Fibroblast of skin of abdomen (primary cell): ENCODE data around the gene TEP1.
"Not testable (repeated sequence)": the region's sequence is repeated elsewhere in the genome, so short reads cannot be mapped to it uniquely, and the experiment has no call there.

ENCODE experiments used
- DNase-seq: peaks from one replicate; pipeline ENCODE4 v3.0.0-alpha.2; 2013

TEP1 gene

GRCh38 chr14:20341032-20341431 is 72.3 kb downstream of the TEP1 start:
- not testable (repeated sequence) for DNase-seq

GRCh38 chr14:20334017-20334416 is 79.3 kb downstream of the TEP1 start:
- no peak for DNase-seq

GRCh38 chr14:20333494-20333841 is 79.8 kb downstream of the TEP1 start:
- no peak for DNase-seq

GRCh38 chr14:20332788-20333493 is 80.4 kb downstream of the TEP1 start, which contains the start of gene CCNB1IP1:
Gene CCNB1IP1, minus strand, starts transcription at chr14:20333279. Its CDS starts 16,756 bp downstream, at chr14:20316523.
- DNase-seq = peak; percentile 89

- peak; percentile 1 for DNase-seq
These were observed 80.9 kb downstream of the TEP1 start for GRCh38 chr14:20332431-20332787.

GRCh38 chr14:20331053-20331613 is 82.2 kb downstream of the TEP1 start:
- no peak for DNase-seq

GRCh38 chr14:20329355-20329754 is 83.9 kb downstream of the TEP1 start:
- DNase-seq = no peak

- no peak for DNase-seq
These were observed 84.6 kb downstream of the TEP1 start for GRCh38 chr14:20328705-20329104.

- DNase-seq = peak; percentile 57
These were observed 86.1 kb downstream of the TEP1 start for GRCh38 chr14:20327005-20327869.

GRCh38 chr14:20317720-20318119 is 95.6 kb downstream of the TEP1 start:
- no peak for DNase-seq
